HL-60 (cell line): ENCODE results near the gene LTBR.

Experiments used
- DNase-seq, 2 experiments: peaks; one replicate each; pipeline ENCODE4 v3.0.0-alpha.2; 2010 to 2020; ENCODE audit warnings: low read depth in 1 of 2, low spot score in 1 of 2
- H3K27ac ChIP-seq: fragments of 250-450 bp; sonication (Bioruptor Pico); replicated peaks from 2 replicates; pipeline ENCODE4 v1.5.1; 2020; ENCODE audit warnings: mild to moderate bottlenecking, moderate library complexity
- H3K27me3 ChIP-seq: fragments of 250-450 bp; sonication (Bioruptor Pico); 2 replicates; pipeline ENCODE4 v1.5.1; 2021; ENCODE audit warnings: mild to moderate bottlenecking, moderate library complexity; ENCODE audit not compliant: insufficient read depth, poor library complexity, severe bottlenecking
- H3K4me3 ChIP-seq: replicated peaks from 2 replicates; pipeline ENCODE4 v1.5.1; 2011; ENCODE audit warnings: mild to moderate bottlenecking, control low read depth, low read length; ENCODE audit not compliant: insufficient read depth
- GABPA ChIP-seq: IDR thresholded peaks from 2 replicates; pipeline ENCODE4 v1.6.1; 2012; ENCODE audit warnings: low read depth
- POLR2AphosphoS5 ChIP-seq: IDR thresholded peaks from 2 replicates; pipeline ENCODE4 v1.6.1; 2012; ENCODE audit warnings: low read depth
- SPI1 ChIP-seq: IDR thresholded peaks from 2 replicates; pipeline ENCODE4 v1.6.1; 2012; ENCODE audit warnings: low read depth, mild to moderate bottlenecking, borderline replicate concordance
- TF ChIP-seq, protein P1 (sequence below): IDR thresholded peaks from one replicate; pipeline ENCODE4 v1.5.1; 2011; ENCODE audit warnings: low read length, control low read depth, inconsistent platforms; ENCODE audit not compliant: insufficient read depth
- TF ChIP-seq, protein P2 (sequence below): IDR thresholded peaks from 2 replicates; pipeline ENCODE4 v1.6.1; 2012; ENCODE audit warnings: low read depth; ENCODE audit not compliant: insufficient replicate concordance

Gene LTBR

DNA sequence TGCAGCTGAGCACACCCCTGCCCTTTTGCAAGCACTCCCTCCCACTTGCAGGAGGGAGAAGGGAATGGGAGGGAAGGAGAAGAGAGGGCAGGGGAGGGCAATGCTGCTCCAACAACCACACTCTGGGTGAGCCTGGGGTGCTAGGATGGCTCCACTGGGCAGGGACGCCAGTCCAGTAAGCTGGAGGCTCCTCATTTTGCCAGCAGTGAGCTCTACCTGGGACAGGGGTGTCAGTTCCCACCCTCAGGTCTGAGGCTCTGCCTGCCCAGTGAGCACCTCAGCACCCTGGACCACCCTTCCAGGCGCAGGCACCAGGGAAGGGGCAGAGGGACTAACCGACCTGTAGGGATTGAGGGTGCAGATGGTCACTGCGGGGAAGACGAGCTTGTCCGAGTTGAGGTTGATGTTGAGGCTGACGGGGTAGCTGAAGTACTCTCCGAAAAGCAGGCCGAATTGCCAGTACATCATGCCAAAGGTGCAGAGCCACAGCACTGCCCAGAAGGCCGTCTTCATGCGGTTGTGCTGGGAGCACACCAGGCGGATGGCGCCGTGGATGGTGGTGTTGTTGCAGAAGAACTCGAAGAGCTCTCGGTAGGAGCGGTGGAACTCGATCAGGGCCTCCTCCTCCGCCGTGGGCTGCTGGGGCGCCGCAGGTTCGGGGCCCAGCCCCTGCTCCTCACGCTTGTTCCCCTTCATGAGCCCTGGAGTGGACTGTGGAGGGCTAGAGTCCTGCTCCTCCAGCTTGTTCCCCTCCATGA lies 9.8 kb upstream of the LTBR start:
- Histone ChIP-seq H3K27me3 (no peaks in the 10 kb centered on the region), H3K27ac (no peak overlapping the region), H3K4me3 (no peak overlapping the region)
- TF ChIP-seq, protein P1, sequence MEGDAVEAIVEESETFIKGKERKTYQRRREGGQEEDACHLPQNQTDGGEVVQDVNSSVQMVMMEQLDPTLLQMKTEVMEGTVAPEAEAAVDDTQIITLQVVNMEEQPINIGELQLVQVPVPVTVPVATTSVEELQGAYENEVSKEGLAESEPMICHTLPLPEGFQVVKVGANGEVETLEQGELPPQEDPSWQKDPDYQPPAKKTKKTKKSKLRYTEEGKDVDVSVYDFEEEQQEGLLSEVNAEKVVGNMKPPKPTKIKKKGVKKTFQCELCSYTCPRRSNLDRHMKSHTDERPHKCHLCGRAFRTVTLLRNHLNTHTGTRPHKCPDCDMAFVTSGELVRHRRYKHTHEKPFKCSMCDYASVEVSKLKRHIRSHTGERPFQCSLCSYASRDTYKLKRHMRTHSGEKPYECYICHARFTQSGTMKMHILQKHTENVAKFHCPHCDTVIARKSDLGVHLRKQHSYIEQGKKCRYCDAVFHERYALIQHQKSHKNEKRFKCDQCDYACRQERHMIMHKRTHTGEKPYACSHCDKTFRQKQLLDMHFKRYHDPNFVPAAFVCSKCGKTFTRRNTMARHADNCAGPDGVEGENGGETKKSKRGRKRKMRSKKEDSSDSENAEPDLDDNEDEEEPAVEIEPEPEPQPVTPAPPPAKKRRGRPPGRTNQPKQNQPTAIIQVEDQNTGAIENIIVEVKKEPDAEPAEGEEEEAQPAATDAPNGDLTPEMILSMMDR, result no peak
- TF ChIP-seq SPI1 (no peak), GABPA (no peak), POLR2AphosphoS5 (no peak)
- TF ChIP-seq, protein P2, sequence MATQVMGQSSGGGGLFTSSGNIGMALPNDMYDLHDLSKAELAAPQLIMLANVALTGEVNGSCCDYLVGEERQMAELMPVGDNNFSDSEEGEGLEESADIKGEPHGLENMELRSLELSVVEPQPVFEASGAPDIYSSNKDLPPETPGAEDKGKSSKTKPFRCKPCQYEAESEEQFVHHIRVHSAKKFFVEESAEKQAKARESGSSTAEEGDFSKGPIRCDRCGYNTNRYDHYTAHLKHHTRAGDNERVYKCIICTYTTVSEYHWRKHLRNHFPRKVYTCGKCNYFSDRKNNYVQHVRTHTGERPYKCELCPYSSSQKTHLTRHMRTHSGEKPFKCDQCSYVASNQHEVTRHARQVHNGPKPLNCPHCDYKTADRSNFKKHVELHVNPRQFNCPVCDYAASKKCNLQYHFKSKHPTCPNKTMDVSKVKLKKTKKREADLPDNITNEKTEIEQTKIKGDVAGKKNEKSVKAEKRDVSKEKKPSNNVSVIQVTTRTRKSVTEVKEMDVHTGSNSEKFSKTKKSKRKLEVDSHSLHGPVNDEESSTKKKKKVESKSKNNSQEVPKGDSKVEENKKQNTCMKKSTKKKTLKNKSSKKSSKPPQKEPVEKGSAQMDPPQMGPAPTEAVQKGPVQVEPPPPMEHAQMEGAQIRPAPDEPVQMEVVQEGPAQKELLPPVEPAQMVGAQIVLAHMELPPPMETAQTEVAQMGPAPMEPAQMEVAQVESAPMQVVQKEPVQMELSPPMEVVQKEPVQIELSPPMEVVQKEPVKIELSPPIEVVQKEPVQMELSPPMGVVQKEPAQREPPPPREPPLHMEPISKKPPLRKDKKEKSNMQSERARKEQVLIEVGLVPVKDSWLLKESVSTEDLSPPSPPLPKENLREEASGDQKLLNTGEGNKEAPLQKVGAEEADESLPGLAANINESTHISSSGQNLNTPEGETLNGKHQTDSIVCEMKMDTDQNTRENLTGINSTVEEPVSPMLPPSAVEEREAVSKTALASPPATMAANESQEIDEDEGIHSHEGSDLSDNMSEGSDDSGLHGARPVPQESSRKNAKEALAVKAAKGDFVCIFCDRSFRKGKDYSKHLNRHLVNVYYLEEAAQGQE, result no peak
- DNase-seq, result no peak

DNA sequence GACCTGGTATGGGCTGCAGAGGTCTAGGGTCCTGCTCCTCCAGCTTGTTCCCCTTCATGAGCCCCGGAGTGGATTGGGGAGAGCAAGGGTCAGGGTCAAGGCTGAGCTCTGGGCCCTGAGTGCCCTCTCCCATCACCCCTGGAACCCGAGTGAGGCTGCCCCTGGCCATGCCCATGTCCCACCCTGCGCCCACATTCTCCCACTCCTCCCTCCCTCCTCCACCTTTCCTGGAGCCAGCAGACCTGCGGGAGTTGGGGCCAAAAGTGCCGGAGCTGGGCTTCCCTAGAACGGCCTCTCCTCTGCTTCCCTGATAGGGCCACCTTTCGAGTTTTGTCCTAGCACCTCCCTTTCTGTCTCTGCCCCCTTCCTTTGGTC lies 9.2 kb upstream of the LTBR start:
- DNase-seq, result no peak
- H3K27ac ChIP-seq, result no peak overlapping the region
- H3K27me3 ChIP-seq, result no peaks in the 10 kb centered on the region
- H3K4me3 ChIP-seq, result no peak overlapping the region
- TF ChIP-seq SPI1 (no peak), POLR2AphosphoS5 (no peak), GABPA (no peak)
- TF ChIP-seq, protein P2, result no peak
- TF ChIP-seq, protein P1, result no peak

DNA sequence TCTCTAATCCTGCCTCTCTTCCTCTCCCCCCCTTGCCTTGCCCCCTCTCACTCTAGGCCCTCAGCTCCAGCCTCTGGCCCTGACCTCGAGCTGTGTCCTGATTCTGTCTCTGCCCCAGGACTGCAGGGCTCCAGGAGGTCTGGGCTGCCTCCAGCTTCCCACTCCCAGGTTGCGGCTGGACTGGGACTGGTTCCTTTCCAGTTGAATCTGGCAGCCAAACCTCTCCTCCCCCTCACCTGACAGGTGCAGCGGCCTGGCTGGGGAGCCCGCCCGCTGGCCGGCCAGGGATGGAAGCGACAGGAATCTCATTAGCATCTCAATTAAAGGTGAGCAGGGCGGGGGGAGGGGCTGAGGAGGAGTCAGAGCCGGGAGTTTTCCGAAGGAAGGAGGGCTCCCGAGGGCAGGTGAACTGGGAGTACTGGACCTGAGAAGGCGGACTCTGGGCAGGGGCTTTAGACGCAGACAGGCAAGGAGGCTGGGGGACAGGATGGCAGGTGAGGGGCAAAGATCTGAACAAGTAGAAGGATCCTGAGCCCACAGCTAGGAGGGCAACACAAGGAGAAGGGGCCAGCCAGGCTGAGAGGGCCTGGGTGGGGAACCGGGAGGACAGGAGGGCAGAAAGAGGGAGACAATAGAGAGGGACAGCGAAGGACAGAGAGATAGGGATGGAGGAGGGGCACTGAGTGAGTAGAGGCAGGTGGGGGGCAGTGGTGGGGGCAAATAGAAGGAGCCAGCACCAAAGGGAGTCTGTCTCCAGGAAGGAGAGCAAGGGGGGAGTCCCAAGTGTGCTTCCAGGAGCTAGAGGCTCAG lies 8.5 kb upstream of the LTBR start, which contains the start of gene SCNN1A:
Gene SCNN1A (minus strand): TSS at position 295 of the 810 bp plus-strand sequence. CDS start 780 bp downstream, outside the sequence.
- no peak for DNase-seq
- Histone ChIP-seq H3K27ac (peak within 1 kb of the TSS; percentile 44), H3K27me3 (no peaks in the 10 kb centered on the region), H3K4me3 (no peak within 1 kb of the TSS)
- no peak for TF ChIP-seq SPI1
- no peak for TF ChIP-seq GABPA
- TF ChIP-seq, protein P1, result no peak
- TF ChIP-seq, protein P2, result no peak
- no peak for TF ChIP-seq POLR2AphosphoS5
